K562 (cell line): ENCODE measurements around the gene TSPAN14. TPM values are rescaled to one million over a fixed set of nuclear protein-coding genes. Genes with fewer than 3 reads are reported as not detected.

Experiments
- ATF1 ChIP-seq, 2 experiments: fragments of 450-650 bp in 1 of 2; IDR thresholded peaks; 2 replicates each; pipeline ENCODE4 v1.6.1; 2016; ENCODE audit warnings: missing compliant biosample characterization in 1 of 2, missing genetic modification characterization in 1 of 2
- BHLHE40 ChIP-seq: IDR thresholded peaks from 2 replicates; pipeline ENCODE4 v1.6.1; 2011; ENCODE audit warnings: low read length, improper control_type of control experiment
- CEBPB ChIP-seq: fragments of 450-650 bp; IDR thresholded peaks from 2 replicates; pipeline ENCODE4 v1.6.1; 2016; ENCODE audit warnings: missing genetic modification characterization, missing compliant biosample characterization
- FOSL1 ChIP-seq: fragments of 200-800 bp; sonication (Bioruptor generic); conservative IDR thresholded peaks from 2 replicates; pipeline ENCODE4 v1.6.1; 2016; ENCODE audit warnings: missing genetic modification characterization, missing compliant biosample characterization
- HDAC6 ChIP-seq: IDR thresholded peaks from 2 replicates; pipeline ENCODE4 v1.6.1; 2012; ENCODE audit warnings: low read depth, mild to moderate bottlenecking, control low read depth, inconsistent platforms, low read length, moderate library complexity
- HES1 ChIP-seq: fragments of 450-650 bp; IDR thresholded peaks from 2 replicates; pipeline ENCODE4 v1.6.1; 2016; ENCODE audit warnings: low read depth, mild to moderate bottlenecking, moderate library complexity
- MBD2 ChIP-seq: sonication (generic); IDR thresholded peaks from 2 replicates; pipeline ENCODE4 v1.6.1; 2016; ENCODE audit warnings: low read depth, borderline replicate concordance
- MEF2D ChIP-seq: conservative IDR thresholded peaks from 2 replicates; pipeline ENCODE4 v1.6.1; 2016; ENCODE audit warnings: low read depth, missing genetic modification characterization, missing compliant biosample characterization
- PREB ChIP-seq: sonication (generic); formaldehyde crosslinking; IDR thresholded peaks from 2 replicates; pipeline ENCODE4 v1.8.1; 2023; ENCODE audit warnings: mild to moderate bottlenecking, missing genetic modification reagents
- RBM39 ChIP-seq: fragments of 200-400 bp; formaldehyde crosslinking; optimal IDR thresholded peaks from 2 replicates; pipeline ENCODE3; 2018; ENCODE audit warnings: low read depth, low read length
- RFX5 ChIP-seq: IDR thresholded peaks from 2 replicates; pipeline ENCODE4 v1.6.1; 2011; ENCODE audit warnings: low read depth, mild to moderate bottlenecking, improper control_type of control experiment, low read length
- RNF219 ChIP-seq: fragments of 250-450 bp; sonication (Bioruptor Pico); IDR thresholded peaks from 2 replicates; pipeline ENCODE4 v1.5.0; 2022; ENCODE audit warnings: mild to moderate bottlenecking
- SMARCE1 ChIP-seq: fragments of 450-650 bp; IDR thresholded peaks from 2 replicates; pipeline ENCODE4 v1.7.1; 2016; ENCODE audit warnings: mild to moderate bottlenecking
- SRSF1 ChIP-seq: fragments of 200-400 bp; formaldehyde crosslinking; IDR thresholded peaks from 2 replicates; pipeline ENCODE4 v1.6.1; 2017; ENCODE audit warnings: mild to moderate bottlenecking, low read depth, low read length, moderate library complexity
- TAF7 ChIP-seq: fragments of 450-650 bp; IDR thresholded peaks from 2 replicates; pipeline ENCODE4 v1.6.1; 2016; ENCODE audit warnings: missing genetic modification characterization, missing compliant biosample characterization
- ZBTB11 ChIP-seq, 3 experiments: fragments of 200-800 bp in 1 of 3; fragments of 250-450 bp in 1 of 3; fragments of 450-650 bp in 1 of 3; sonication (Bioruptor Pico) in 1 of 3; sonication (Bioruptor generic) in 1 of 3; formaldehyde crosslinking in 1 of 3; IDR thresholded peaks; 2 replicates each; pipeline versions ENCODE4 v1.6.1 to v1.8.0; 2016 to 2022; ENCODE audit warnings: mild to moderate bottlenecking in 2 of 3, missing genetic modification characterization in 2 of 3, missing compliant biosample characterization in 1 of 3, moderate library complexity in 1 of 3
- ZBTB2 ChIP-seq: fragments of 450-650 bp; IDR thresholded peaks from 2 replicates; pipeline ENCODE4 v1.6.1; 2016; ENCODE audit warnings: antibody characterized with exemption
- ZNF551 ChIP-seq: fragments of 250-450 bp; sonication (Bioruptor Pico); IDR thresholded peaks from 2 replicates; pipeline ENCODE4 v1.5.0; 2021; ENCODE audit warnings: mild to moderate bottlenecking, moderate library complexity
- polyA plus RNA-seq, 8 experiments: library from polyadenylated mRNA; depleted of rRNA in 4 of 8; stranded (reverse) in 5 of 8; unstranded in 3 of 8; fragments of >200 nt; fragmentation: Nextera tagmentation in 2 of 8; fragmentation: Illumina TruSeq in 1 of 8; extraction: Ambion mirVana in 2 of 8; extraction: Trizol in 1 of 8; gene quantifications; 2 replicates each; pipeline versions ENCODE4 v1.2.1 to v1.2.3, GENCODE V29; 2011 to 2014; ENCODE audit warnings: inconsistent platforms in 1 of 8, missing spikeins in 1 of 8
- total RNA-seq, 7 experiments: library from RNA; depleted of rRNA in 6 of 7; stranded (reverse); fragments of >200 nt in 6 of 7; fragmentation: Illumina TruSeq in 2 of 7; extraction: Trizol in 2 of 7; gene quantifications; 2 replicates each; pipeline versions ENCODE4 v1.2.1 to v1.2.3, GENCODE V29; 2011 to 2021; ENCODE audit warnings: low replicate concordance in 1 of 7

The TSPAN14 gene
- total and polyA plus RNA-seq, 9 of the 15 experiments (the other 6 are each of a cell fraction or from before 2014, with no cell fraction given) = 5.8 to 92.9 (median 23.3) TPM

GRCh38 chr10:80459047-80459865 lies 5.1 kb downstream of the TSPAN14 start (continued):
- no peak for TF ChIP-seq RFX5
- 0 out of 2 replicates have a peak, but pooled peaks have one; percentile 44 for TF ChIP-seq SMARCE1
- no peak for TF ChIP-seq MBD2
- TF ChIP-seq RBM39 = no peak
- no peak; the same call in 1 of the 2 replicates for TF ChIP-seq BHLHE40
- TF ChIP-seq CEBPB (tag) = no peak
- TF ChIP-seq MEF2D = no peak
- no peak for TF ChIP-seq SRSF1
- TF ChIP-seq HDAC6 = no peak
- TF ChIP-seq FOSL1 = no peak
- TF ChIP-seq ZBTB2 = no peak; the same call in 1 of the 2 replicates
- TF ChIP-seq ZNF551 = no peak
- no peak for TF ChIP-seq PREB
- TF ChIP-seq HES1 = peak; percentile 85; the same call in 1 of the 2 replicates
- no peak for TF ChIP-seq ZBTB11 (CRISPR knock-in tag; IDR thresholded peaks at IDR 0.05)
- no peak for TF ChIP-seq RNF219 (CRISPR knock-in tag)
- no peak for TF ChIP-seq ATF1 (CRISPR knock-in tag; IDR thresholded peaks at IDR 0.05)
- TF ChIP-seq ATF1 (tag; IDR thresholded peaks at IDR 0.05) = no peak
- TF ChIP-seq TAF7 (tag) = no peak
